HEK293T (cell line): ENCODE results near the gene ATP4B.

ENCODE experiments used
- ARNT ChIP-seq: fragments of 450-650 bp; IDR thresholded peaks from 2 replicates; pipeline ENCODE4 v1.6.1; 2017; ENCODE audit warnings: mild to moderate bottlenecking
- BHLHE40 ChIP-seq: fragments of 450-650 bp; IDR thresholded peaks from 2 replicates; pipeline ENCODE4 v1.6.1; 2016; ENCODE audit warnings: mild to moderate bottlenecking, moderate library complexity, borderline replicate concordance
- CTBP1 ChIP-seq: fragments of 450-650 bp; IDR thresholded peaks from 2 replicates; pipeline ENCODE4 v1.6.1; 2016; ENCODE audit warnings: borderline replicate concordance
- FOXK2 ChIP-seq: fragments of 450-650 bp; IDR thresholded peaks from 2 replicates; pipeline ENCODE4 v1.6.1; 2016; ENCODE audit warnings: mild to moderate bottlenecking
- FOXM1 ChIP-seq: fragments of 450-650 bp; IDR thresholded peaks from 2 replicates; pipeline ENCODE4 v1.6.1; 2017; ENCODE audit warnings: mild to moderate bottlenecking, borderline replicate concordance
- HDGF ChIP-seq: fragments of 450-650 bp; IDR thresholded peaks from 2 replicates; pipeline ENCODE4 v1.6.1; 2017; ENCODE audit warnings: antibody characterized with exemption, borderline replicate concordance
- LEF1 ChIP-seq: fragments of 450-650 bp; IDR thresholded peaks from 2 replicates; pipeline ENCODE4 v1.6.1; 2017; ENCODE audit warnings: mild to moderate bottlenecking, borderline replicate concordance
- PKNOX1 ChIP-seq: fragments of 450-650 bp; IDR thresholded peaks from 2 replicates; pipeline ENCODE4 v1.6.1; 2016
- SP1 ChIP-seq: fragments of 450-650 bp; IDR thresholded peaks from 2 replicates; pipeline ENCODE4 v1.6.1; 2017
- SUZ12 ChIP-seq: fragments of 450-650 bp; IDR thresholded peaks from 2 replicates; pipeline ENCODE4 v1.6.1; 2016; ENCODE audit warnings: mild to moderate bottlenecking
- TARDBP ChIP-seq: fragments of 450-650 bp; IDR thresholded peaks from 2 replicates; pipeline ENCODE4 v1.6.1; 2016
- ZNF384 ChIP-seq: fragments of 450-650 bp; IDR thresholded peaks from 2 replicates; pipeline ENCODE4 v1.6.1; 2016

DNA sequence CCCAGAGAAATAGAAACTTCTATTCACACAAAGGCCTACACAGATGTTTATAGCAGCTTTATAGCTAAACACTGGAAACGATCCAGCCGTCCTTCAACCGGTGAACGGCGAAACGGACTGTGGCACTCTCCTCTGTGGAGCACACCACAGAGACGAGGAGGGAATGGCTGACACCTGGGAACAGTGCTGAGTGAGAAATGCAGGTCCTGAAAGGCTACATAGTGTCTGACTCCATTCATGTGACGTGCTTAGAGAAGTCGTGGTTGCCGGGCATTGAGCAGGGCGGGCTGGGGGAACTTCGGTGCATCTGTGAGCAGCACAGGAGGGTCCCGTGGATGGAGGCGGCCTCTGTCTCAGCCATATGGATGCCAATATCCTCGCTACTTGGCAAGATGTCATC lies 5.9 kb upstream of the ATP4B start:
- TF ChIP-seq SP1 (no peak), LEF1 (no peak), ARNT (no peak), HDGF (no peak), FOXM1 (no peak), CTBP1 (no peak), BHLHE40 (no peak), ZNF384 (no peak), PKNOX1 (no peak), SUZ12 (no peak), FOXK2 (no peak), TARDBP (no peak)
